ENCODE data around the gene BTG4. TPM values are rescaled to one million over a fixed set of nuclear protein-coding genes. Genes with fewer than 3 reads are reported as not detected.

BTG4 gene
- total and polyA plus RNA-seq, 2 of the 8 experiments (the other 6 are each of a cell fraction or from before 2014, with no cell fraction given) = 0.06 TPM; not detected in 1

GRCh38 chr11:111554532-111554931 is 42.3 kb upstream of the BTG4 start:
- Histone ChIP-seq H3K79me1 (ENCODE audit: low read depth, low read length) (no peaks in the 10 kb centered on the region), H3K23ac (ENCODE audit: insufficient read length) (no peak overlapping the region), H3K23me2 (ENCODE audit: low read depth, low read length) (no peaks in the 10 kb centered on the region; the same call in 1 of the 2 replicates), H3K18ac (ENCODE audit: extremely low read depth, low read length) (no peak overlapping the region), H3K36me3 (ENCODE audit: control insufficient read depth in 2 of 4, insufficient read depth in 4 of 4, low read length in 3 of 4) (peaks cover 0 to 13% (median 6%) of the 10 kb centered on the region in 4 experiments; a peak in 3 of 8 replicates), H3K9me3 (ENCODE audit: insufficient read depth in 2 of 2, low read depth in 1 of 2, low read length in 1 of 2) (peaks cover 8% of the 10 kb centered on the region in 2 experiments; a peak in 3 of 4 replicates), H2AK5ac (ENCODE audit: low read depth, low read length) (no peak overlapping the region), H3K14ac (ENCODE audit: insufficient read length) (no peak overlapping the region), H3K4me1 (replicated peaks in 1 of 4; ENCODE audit: control insufficient read depth in 3 of 4, insufficient read depth in 4 of 4, low read length in 3 of 4) (peaks cover 0 to 5% (median 1%) of the 10 kb centered on the region in 4 experiments; a peak in 1 of 7 replicates), H4K20me1 (replicated peaks in 1 of 2; ENCODE audit: control insufficient read depth in 1 of 2, insufficient read depth in 2 of 2, low read length in 2 of 2) (no peaks in the 10 kb centered on the region), H3K4me3 (ENCODE audit: extremely low read depth in 1 of 4, insufficient read depth in 2 of 4, low read depth in 3 of 4, low read length in 4 of 4) (no peak overlapping the region), H2BK5ac (ENCODE audit: low read depth, low read length) (no peak overlapping the region), H4K91ac (replicated peaks; ENCODE audit: insufficient read length, low read length) (no peak overlapping the region), H3K27ac (ENCODE audit: low read depth, low read length) (no peak overlapping the region), H2BK12ac (ENCODE audit: low read depth, low read length) (no peak overlapping the region), H3K27me3 (replicated peaks in 1 of 4; ENCODE audit: control insufficient read depth in 3 of 4, extremely low read depth in 1 of 4, insufficient read depth in 3 of 4, low read length in 3 of 4) (no peaks in the 10 kb centered on the region), H2BK120ac (replicated peaks; ENCODE audit: low read depth, low read length) (no peak overlapping the region), H3K9ac (replicated peaks in 1 of 4; ENCODE audit: extremely low read depth in 1 of 4, low read depth in 3 of 4, low read length in 3 of 4) (no peak overlapping the region), H4K8ac (ENCODE audit: extremely low read depth, insufficient read depth, low read length) (no peak overlapping the region), H4K5ac (ENCODE audit: insufficient read length, low read depth, low read length) (no peak overlapping the region), H3K56ac (replicated peaks; ENCODE audit: insufficient read length, low read depth, low read length) (no peak overlapping the region), H2BK15ac (ENCODE audit: low read length) (no peak overlapping the region), H2BK20ac (ENCODE audit: low read length) (no peak overlapping the region), H3K79me2 (ENCODE audit: control insufficient read depth in 1 of 2, insufficient read depth in 2 of 2, low read length in 2 of 2) (no peaks in the 10 kb centered on the region), H2AFZ (ENCODE audit: low read length) (no peak overlapping the region), H3K4me2 (ENCODE audit: insufficient read depth in 1 of 2, low read depth in 2 of 2, low read length in 2 of 2) (no peak overlapping the region), H3K4ac (replicated peaks; ENCODE audit: insufficient read length, low read depth, low read length) (no peak overlapping the region)
- no peak for DNase-seq (ENCODE audit: low read depth in 1 of 2, low spot score in 2 of 2)
- ChIA-PET CTCF (ENCODE audit: partially characterized antibody) (interaction anchor here (0.8 to 6.1 kb wide), 2 partner anchors 9 to 32 kb away, joined by 3 to 30 read pairs; no protein-coding TSS in a partner anchor), POLR2A (ENCODE audit: partially characterized antibody) (interaction anchor here (0.6 to 1.9 kb wide), 2 partner anchors 15 to 373 kb away, joined by 3 to 7 read pairs; no protein-coding TSS in a partner anchor)
- TF ChIP-seq SIN3A (conservative IDR thresholded peaks at IDR 0.05 in 1 of 2, IDR thresholded peaks at IDR 0.05 in 1 of 2; ENCODE audit: low read depth in 1 of 2, low read length in 2 of 2) = no peak
- FAIRE-seq = no peak

All from H1 (cell line).